HL-60 (cell line): Measurements from ENCODE around the gene AFF3.

Experiments used
- DNase-seq, 2 experiments: peaks; one replicate each; pipeline ENCODE4 v3.0.0-alpha.2; 2010 to 2020; ENCODE audit warnings: low read depth in 1 of 2, low spot score in 1 of 2
- H3K27ac ChIP-seq: fragments of 250-450 bp; sonication (Bioruptor Pico); replicated peaks from 2 replicates; pipeline ENCODE4 v1.5.1; 2020; ENCODE audit warnings: mild to moderate bottlenecking, moderate library complexity
- H3K27me3 ChIP-seq: fragments of 250-450 bp; sonication (Bioruptor Pico); 2 replicates; pipeline ENCODE4 v1.5.1; 2021; ENCODE audit warnings: mild to moderate bottlenecking, moderate library complexity; ENCODE audit not compliant: insufficient read depth, poor library complexity, severe bottlenecking
- H3K4me3 ChIP-seq: replicated peaks from 2 replicates; pipeline ENCODE4 v1.5.1; 2011; ENCODE audit warnings: mild to moderate bottlenecking, control low read depth, low read length; ENCODE audit not compliant: insufficient read depth
- CTCF ChIP-seq: IDR thresholded peaks from one replicate; pipeline ENCODE4 v1.5.1; 2011; ENCODE audit warnings: low read length, control low read depth, inconsistent platforms; ENCODE audit not compliant: insufficient read depth
- GABPA ChIP-seq: IDR thresholded peaks from 2 replicates; pipeline ENCODE4 v1.6.1; 2012; ENCODE audit warnings: low read depth
- POLR2AphosphoS5 ChIP-seq: IDR thresholded peaks from 2 replicates; pipeline ENCODE4 v1.6.1; 2012; ENCODE audit warnings: low read depth
- REST ChIP-seq: IDR thresholded peaks from 2 replicates; pipeline ENCODE4 v1.6.1; 2012; ENCODE audit warnings: low read depth; ENCODE audit not compliant: insufficient replicate concordance
- SPI1 ChIP-seq: IDR thresholded peaks from 2 replicates; pipeline ENCODE4 v1.6.1; 2012; ENCODE audit warnings: low read depth, mild to moderate bottlenecking, borderline replicate concordance

Gene AFF3

GRCh38 chr2:99597616-99598015 lies 544.8 kb downstream of the AFF3 start:
- DNase-seq = no peak
- Histone ChIP-seq H3K27me3 (peaks cover 2% of the 10 kb centered on the region), H3K4me3 (no peak overlapping the region), H3K27ac (no peak overlapping the region)
- TF ChIP-seq POLR2AphosphoS5 = no peak
- TF ChIP-seq SPI1 = no peak
- no peak for TF ChIP-seq GABPA
- TF ChIP-seq REST = no peak
- TF ChIP-seq CTCF = no peak

GRCh38 chr2:99595373-99595772 lies 547.0 kb downstream of the AFF3 start:
- TF ChIP-seq POLR2AphosphoS5 (no peak), SPI1 (no peak), REST (no peak), GABPA (no peak), CTCF (no peak)

GRCh38 chr2:99593692-99594427 lies 548.5 kb downstream of the AFF3 start:
- Histone ChIP-seq H3K27me3 (no peaks in the 10 kb centered on the region), H3K4me3 (no peak overlapping the region), H3K27ac (no peak overlapping the region)
- DNase-seq = no peak
- TF ChIP-seq POLR2AphosphoS5 = no peak
- TF ChIP-seq GABPA = no peak
- TF ChIP-seq CTCF = no peak
- TF ChIP-seq REST = no peak
- TF ChIP-seq SPI1 = no peak

More at GRCh38 chr2:99595373-99595772, 547.0 kb downstream of the AFF3 start:
- Histone ChIP-seq H3K27ac (no peak overlapping the region), H3K4me3 (no peak overlapping the region), H3K27me3 (no peaks in the 10 kb centered on the region)
- DNase-seq = no peak
